Stimulated activated CD4-positive, alpha-beta T cell treated with anti-CD3 and anti-CD28 coated beads, TNF-alpha, amount 100 ng/mL, for 48 hours (primary cell): ENCODE data around the gene FAAH2.
"Not testable (repeated sequence)": the region's sequence is repeated elsewhere in the genome, so short reads cannot be mapped to it uniquely, and the experiment has no call there.

ENCODE experiments used
- DNase-seq, 3 donors: peaks; one replicate each; pipeline ENCODE4 v3.0.0-alpha.2; 2020; ENCODE audit warnings: low read depth in 3 of 3

The FAAH2 gene

GRCh38 chrX:57380026-57380796 lies 93.7 kb downstream of the FAAH2 start:
- DNase-seq, result no peak

GRCh38 chrX:57394162-57394561 lies 107.7 kb downstream of the FAAH2 start:
- not testable (repeated sequence) for DNase-seq

- not testable (repeated sequence) for DNase-seq
Observed at GRCh38 chrX:57403191-57403590, 116.7 kb downstream of the FAAH2 start.

GRCh38 chrX:57406149-57406548 lies 119.6 kb downstream of the FAAH2 start:
- no peak for DNase-seq

GRCh38 chrX:57417827-57418226 lies 131.3 kb downstream of the FAAH2 start:
- no peak for DNase-seq

- DNase-seq, result no peak
Observed at GRCh38 chrX:57422289-57422688, 135.8 kb downstream of the FAAH2 start.

- DNase-seq, result no peak
Observed at GRCh38 chrX:57422790-57423189, 136.3 kb downstream of the FAAH2 start.

GRCh38 chrX:57445076-57445475 lies 158.6 kb downstream of the FAAH2 start:
- no peak for DNase-seq

GRCh38 chrX:57445832-57446231 lies 159.3 kb downstream of the FAAH2 start:
- DNase-seq, result no peak

GRCh38 chrX:57447856-57448255 lies 161.3 kb downstream of the FAAH2 start:
- DNase-seq, result no peak

GRCh38 chrX:57451426-57452020 lies 165.0 kb downstream of the FAAH2 start:
- DNase-seq, result no peak

GRCh38 chrX:57453901-57454300 lies 167.4 kb downstream of the FAAH2 start:
- peak in 1 of 3 donors; percentile 11 for DNase-seq

- DNase-seq, result no peak
Observed at GRCh38 chrX:57481514-57481913, 195.0 kb downstream of the FAAH2 start.

- no peak for DNase-seq
Observed at GRCh38 chrX:57516491-57516890, 230.0 kb downstream of the FAAH2 start.

- no peak for DNase-seq
Observed at GRCh38 chrX:57519578-57520118, 233.1 kb downstream of the FAAH2 start.

- peak in 1 of 3 donors; percentile 1 for DNase-seq
Observed at GRCh38 chrX:57528670-57529255, 242.3 kb downstream of the FAAH2 start.
